ENCODE measurements around the gene ADAMTSL2.

GRCh38 chr9:133519693-133520092, 14.8 kb upstream of the ADAMTSL2 start:
- no peak for TF ChIP-seq GATA2 (IDR thresholded peaks at IDR 0.05; ENCODE audit: low read depth, low read length)
- TF ChIP-seq GATA3 (IDR thresholded peaks at IDR 0.05; ENCODE audit: low read depth, low read length), result no peak

All from SH-SY5Y (cell line).